ENCODE results near the gene KCNN1. TPM values are rescaled to one million over a fixed set of nuclear protein-coding genes. Genes with fewer than 3 reads are reported as not detected.
A peak's percentile ranks its signal among the peaks of the same experiment; 100 is the strongest.

The KCNN1 gene
- total RNA-seq, 2 donors from 2014 or later = not detected

DNA sequence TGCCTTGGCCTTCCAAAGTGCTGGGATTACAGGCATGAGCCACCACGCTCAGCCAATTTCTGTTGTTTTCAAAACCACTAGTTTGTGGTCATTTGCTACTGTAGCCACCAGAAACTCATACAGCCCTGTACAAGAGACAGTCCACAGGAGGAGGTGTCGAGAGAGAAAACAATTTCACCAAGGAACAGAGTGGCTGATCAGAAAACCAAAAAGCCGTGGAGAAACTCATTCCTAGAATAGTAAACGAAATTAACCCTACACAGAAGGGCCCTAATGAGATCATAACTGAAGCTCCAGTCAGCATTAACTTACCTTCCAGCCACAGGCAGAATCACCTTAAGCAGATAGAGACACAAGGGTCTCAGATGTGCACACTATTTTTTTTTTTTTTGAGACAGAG is 37.9 kb upstream of the KCNN1 start:
- intact Hi-C loops (cut with DNase I) = no loop called here
- ATAC-seq = no peak

DNA sequence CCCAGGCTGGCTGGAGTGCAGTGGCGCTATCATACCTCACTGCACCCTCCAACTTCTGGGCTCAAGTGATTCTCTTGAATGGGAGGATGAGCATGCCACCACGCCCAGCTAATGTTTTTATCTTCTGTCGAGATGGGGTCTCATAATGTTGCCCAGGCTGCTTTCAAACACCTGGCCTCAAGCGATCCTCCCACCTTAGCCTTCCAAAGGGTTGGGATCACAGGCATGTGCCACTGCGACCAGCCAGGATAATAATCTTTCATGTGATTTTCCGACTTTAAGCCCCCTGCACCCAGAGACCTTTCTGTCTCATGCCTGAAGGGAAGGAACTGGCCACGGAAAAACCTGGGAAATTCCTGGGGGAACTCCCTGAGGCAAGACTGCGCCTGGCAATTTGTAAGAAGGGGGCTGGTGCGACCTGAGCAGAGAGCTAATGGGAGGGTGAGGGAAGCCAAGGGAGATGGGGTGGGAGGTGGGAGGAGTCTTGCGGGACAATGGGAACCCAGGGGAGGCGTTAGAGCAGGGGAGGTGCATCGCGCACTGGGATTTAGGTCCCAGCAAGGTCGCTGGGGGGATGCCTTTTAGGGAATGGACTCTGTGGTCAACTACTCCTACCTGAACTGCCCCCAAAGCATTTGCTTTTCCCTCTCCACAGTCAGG is 35.2 kb upstream of the KCNN1 start:
- 32% methylated on average over 11 to 14 of the region's 14 CpGs for WGBS, 2 donors
- no peak overlapping the region for H3K4me3 ChIP-seq
- TF ChIP-seq, protein P1, sequence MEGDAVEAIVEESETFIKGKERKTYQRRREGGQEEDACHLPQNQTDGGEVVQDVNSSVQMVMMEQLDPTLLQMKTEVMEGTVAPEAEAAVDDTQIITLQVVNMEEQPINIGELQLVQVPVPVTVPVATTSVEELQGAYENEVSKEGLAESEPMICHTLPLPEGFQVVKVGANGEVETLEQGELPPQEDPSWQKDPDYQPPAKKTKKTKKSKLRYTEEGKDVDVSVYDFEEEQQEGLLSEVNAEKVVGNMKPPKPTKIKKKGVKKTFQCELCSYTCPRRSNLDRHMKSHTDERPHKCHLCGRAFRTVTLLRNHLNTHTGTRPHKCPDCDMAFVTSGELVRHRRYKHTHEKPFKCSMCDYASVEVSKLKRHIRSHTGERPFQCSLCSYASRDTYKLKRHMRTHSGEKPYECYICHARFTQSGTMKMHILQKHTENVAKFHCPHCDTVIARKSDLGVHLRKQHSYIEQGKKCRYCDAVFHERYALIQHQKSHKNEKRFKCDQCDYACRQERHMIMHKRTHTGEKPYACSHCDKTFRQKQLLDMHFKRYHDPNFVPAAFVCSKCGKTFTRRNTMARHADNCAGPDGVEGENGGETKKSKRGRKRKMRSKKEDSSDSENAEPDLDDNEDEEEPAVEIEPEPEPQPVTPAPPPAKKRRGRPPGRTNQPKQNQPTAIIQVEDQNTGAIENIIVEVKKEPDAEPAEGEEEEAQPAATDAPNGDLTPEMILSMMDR (IDR thresholded peaks at IDR 0.05) = no peak
- no peak for TF ChIP-seq POLR2A (IDR thresholded peaks at IDR 0.05)

More for the DNA sequence above, 37.9 kb upstream of the KCNN1 start:
- DNase-seq = no peak
- H3K9me3 ChIP-seq = no peaks in the 10 kb centered on the region
- no peaks in the 10 kb centered on the region for H3K36me3 ChIP-seq (replicated peaks in 1 of 2; ENCODE audit: insufficient read depth in 1 of 2, low read depth in 2 of 2)
- no peak overlapping the region for H3K4me3 ChIP-seq
- no peak for TF ChIP-seq POLR2A (IDR thresholded peaks at IDR 0.05)
- TF ChIP-seq, protein P1 (IDR thresholded peaks at IDR 0.05) = no peak
- peaks cover 17% of the 10 kb centered on the region for H3K4me1 ChIP-seq
- 43 to 52% methylated on average over 4 of the region's 4 CpGs for WGBS, 2 donors
- no peak overlapping the region for H3K27ac ChIP-seq
- no peaks in the 10 kb centered on the region for H3K27me3 ChIP-seq

DNA sequence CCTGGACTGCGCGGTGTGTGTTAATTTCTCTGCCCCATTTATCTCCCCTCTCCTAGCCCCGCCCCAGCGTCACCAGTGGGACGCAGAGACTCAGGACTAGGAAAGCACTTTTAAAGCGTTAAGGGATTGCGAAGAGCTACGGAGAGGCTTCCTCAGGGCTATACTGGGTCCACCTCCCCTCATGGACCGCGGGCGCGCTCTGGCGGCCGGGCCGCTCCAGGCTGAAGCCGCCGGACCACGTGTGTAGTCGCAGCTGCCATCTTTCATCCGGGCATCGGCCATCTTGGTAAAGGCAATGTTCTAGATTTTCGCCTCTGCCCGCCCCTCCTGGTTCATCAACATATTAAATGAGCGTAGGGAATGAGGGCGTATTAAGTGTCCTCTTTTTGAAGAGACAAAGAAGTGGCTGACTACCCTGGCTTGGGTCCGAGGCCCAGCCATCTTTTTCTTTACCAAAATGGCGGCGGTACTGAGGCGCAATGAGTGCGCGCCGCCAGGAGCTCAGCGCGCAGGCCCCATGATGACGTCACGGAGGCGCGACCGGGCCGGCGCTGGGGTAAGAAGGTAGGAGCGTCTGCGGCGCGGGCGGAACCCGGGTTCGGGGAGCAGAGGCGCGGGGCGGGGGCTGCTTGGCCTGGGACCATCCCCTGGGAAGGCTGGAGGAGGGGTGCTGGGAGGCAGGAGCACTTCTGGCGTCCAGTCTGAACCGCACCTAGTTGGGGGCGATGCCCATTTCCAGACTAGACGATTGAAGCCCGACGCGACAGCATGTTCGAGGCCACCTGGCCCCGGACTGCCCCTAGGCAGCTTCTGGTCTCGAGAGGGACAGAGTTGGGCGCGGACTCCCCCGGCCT is 34.2 kb upstream of the KCNN1 start, which contains the start of gene CCDC124:
Gene CCDC124 (plus strand): TSS at position 531 of the 854 bp plus-strand sequence. CDS start 3,406 bp downstream, outside the sequence.
- peak within 1 kb of the TSS; percentile 66 to 91 for H3K4me3 ChIP-seq
- no peaks in the 10 kb centered on the region for H3K27me3 ChIP-seq
- peak within 1 kb of the TSS; percentile 81 to 84 (median 84) for H3K27ac ChIP-seq
- DNase-seq (peak; percentile 91 to 93 (median 92)), ATAC-seq (peak; percentile 98)
- H3K4me1 ChIP-seq = peaks cover 22% of the 10 kb centered on the region
- TF ChIP-seq, protein P1 (IDR thresholded peaks at IDR 0.05) = peak; percentile 78 to 98 (median 97)
- peak in 2 of 3 donors; percentile 85 to 91 for TF ChIP-seq POLR2A (IDR thresholded peaks at IDR 0.05)
- H3K36me3 ChIP-seq (replicated peaks in 1 of 2; ENCODE audit: insufficient read depth in 1 of 2, low read depth in 2 of 2) = no peaks in the 10 kb centered on the region
- WGBS, 2 donors = 0 to 1% methylated on average over 29 to 64 of the region's 64 CpGs
- intact Hi-C loops (cut with DNase I) = no loop called here
- no peaks in the 10 kb centered on the region for H3K9me3 ChIP-seq

More for the DNA sequence above, 35.2 kb upstream of the KCNN1 start:
- Histone ChIP-seq H3K36me3 (replicated peaks in 1 of 2; ENCODE audit: insufficient read depth in 1 of 2, low read depth in 2 of 2) (no peaks in the 10 kb centered on the region), H3K27ac (no peak overlapping the region), H3K9me3 (no peaks in the 10 kb centered on the region), H3K4me1 (peaks cover 22% of the 10 kb centered on the region), H3K27me3 (no peaks in the 10 kb centered on the region)
- intact Hi-C loops (cut with DNase I) = no loop called here
- no peak for DNase-seq
- no peak for ATAC-seq

DNA sequence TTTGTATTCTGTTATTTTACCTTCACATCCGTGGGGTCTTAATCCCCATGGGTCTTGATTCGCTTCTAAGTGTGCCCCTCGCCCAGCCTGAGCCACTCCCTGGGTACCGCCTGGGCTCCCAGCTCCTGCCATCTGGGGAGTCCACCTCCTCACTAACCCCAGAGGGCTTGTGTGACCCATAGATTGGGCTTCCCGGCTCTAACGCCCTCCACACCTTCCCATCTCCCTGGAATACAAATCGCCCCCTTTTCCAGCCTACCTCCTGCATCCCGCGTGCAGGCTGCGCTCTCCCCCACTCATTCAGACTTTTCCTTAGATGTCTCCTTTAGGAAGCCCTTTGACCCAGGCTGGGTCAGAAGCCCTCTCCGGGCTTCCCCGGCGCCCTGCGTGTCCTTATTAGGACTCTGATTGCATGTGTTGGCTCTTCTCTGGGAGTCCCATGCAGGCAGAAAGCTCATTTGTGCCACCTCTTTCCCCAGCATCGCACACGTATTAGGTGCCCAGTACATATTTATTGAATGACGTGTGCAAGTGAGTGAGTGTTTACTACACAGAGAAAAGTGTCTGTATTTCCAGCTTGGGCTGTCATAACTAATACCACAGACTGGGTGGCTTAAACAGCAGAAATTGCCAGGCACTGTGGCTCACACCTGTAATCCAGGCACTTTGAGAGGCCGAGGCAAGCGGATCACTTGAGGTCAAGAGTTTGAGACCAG is 33.3 kb upstream of the KCNN1 start:
- H3K4me3 ChIP-seq = peak overlapping the region; percentile 66 to 91
- peaks cover 22% of the 10 kb centered on the region for H3K4me1 ChIP-seq
- 15 to 20% methylated on average over 19 of the region's 19 CpGs for WGBS, 2 donors
- H3K9me3 ChIP-seq = no peaks in the 10 kb centered on the region
- no peak for TF ChIP-seq POLR2A (IDR thresholded peaks at IDR 0.05)
- TF ChIP-seq, protein P1 (IDR thresholded peaks at IDR 0.05) = no peak
- no peaks in the 10 kb centered on the region for H3K27me3 ChIP-seq
- intact Hi-C loops (cut with DNase I) = no loop called here
- H3K27ac ChIP-seq = peak overlapping the region in 3 of 4 donors; percentile 81 to 84 (median 84)
- H3K36me3 ChIP-seq (replicated peaks in 1 of 2; ENCODE audit: insufficient read depth in 1 of 2, low read depth in 2 of 2) = no peaks in the 10 kb centered on the region
- ATAC-seq (no peak), DNase-seq (no peak)
